NCI-H460 (cell line): ENCODE results near the gene CENPB. TPM values are rescaled to one million over a fixed set of nuclear protein-coding genes. Genes with fewer than 3 reads are reported as not detected.

Source experiments
- DNase-seq: peaks from one replicate; pipeline ENCODE4 v3.0.0-alpha.2; 2016; ENCODE audit warnings: low read depth; ENCODE audit errors: extremely low read depth
- total RNA-seq: library from RNA; depleted of rRNA; stranded (reverse); fragments of >200 nt; shearing (Covaris generic); gene quantifications from 2 replicates; pipeline ENCODE4 v1.2.3, GENCODE V29; 2014

Gene CENPB
- total RNA-seq, 1 experiment from 2014 or later = 53.1 TPM

- no peak for DNase-seq
Observed at GRCh38 chr20:3812975-3813847, 26.7 kb upstream of the CENPB start.

DNA sequence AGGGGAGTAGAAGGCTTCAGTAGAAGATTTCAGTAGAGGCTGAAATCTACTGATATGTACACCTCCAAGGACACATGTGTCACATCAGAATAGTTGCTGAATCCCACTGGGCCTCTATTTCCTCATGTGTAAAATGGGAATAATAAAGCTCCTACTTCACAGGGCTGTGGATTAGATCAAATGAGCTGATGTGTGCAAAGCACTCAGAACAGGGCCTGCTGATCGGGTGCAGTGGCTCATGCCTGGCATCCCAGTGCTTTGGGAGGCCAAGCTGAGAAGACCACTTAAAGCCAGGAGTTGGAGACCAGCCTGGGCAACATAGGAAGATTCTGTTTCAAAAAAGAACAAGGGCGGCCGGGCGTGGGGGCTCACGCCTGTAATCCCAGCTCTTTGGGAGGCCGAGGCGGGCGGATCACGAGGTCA lies 25.7 kb upstream of the CENPB start:
- DNase-seq = no peak

DNA sequence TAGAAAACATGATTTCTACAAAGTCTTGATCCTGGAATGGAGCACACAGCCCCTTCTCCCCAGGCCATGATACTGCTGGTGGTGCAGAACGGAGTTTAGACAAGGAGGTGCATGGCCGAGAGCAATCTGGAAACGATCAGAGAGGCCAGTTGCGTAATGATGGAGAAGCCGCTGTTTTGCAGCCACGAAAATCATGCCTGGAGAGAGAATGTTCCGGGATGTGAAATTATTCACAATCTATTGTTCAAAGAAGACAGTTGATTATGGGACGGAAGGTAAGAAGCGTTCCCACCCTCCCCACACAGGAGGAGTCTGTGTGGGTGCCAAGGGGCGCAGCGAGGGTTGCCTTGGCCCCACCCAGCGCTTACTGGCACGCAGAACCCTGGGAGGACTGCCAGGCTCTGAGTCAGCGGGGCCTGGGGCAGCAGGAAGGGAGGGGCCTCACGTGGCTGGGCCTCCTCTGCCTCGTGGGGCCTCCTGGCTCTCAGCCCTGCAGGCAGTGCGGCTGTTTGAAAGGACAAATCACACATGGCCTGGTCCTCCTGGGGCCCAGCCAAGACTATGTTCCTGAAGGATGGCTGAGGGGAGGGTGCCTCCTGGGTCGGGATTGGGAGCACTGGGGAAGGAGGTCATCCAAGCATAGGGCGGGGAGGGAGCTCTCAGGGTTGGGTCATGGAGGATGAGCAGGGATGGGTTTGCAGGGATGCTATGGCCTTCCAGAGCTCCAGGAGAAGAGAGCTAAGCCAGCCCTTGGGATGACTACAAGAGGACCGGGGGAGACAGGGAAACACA lies 25.1 kb upstream of the CENPB start:
- peak; percentile 97 for DNase-seq

DNA sequence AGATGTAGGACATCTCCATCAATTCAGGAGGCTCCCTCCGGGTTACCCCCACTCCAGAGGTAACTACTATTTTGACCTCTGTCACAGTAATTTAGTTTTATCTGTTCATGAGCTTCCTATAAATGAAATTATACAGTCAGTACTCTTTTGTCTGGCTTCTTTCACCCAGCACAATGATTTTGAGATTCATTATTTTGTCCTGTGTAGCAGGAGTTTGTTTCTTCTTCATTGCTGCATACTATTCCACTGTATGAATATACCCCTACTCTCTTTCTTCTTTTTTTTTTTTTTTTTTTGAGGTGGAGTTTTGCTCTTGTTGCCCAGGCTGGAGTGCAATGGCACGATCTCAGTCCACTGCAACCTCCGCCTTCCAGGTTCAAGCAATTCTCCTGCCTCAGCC lies 22.0 kb upstream of the CENPB start:
- DNase-seq = no peak

DNA sequence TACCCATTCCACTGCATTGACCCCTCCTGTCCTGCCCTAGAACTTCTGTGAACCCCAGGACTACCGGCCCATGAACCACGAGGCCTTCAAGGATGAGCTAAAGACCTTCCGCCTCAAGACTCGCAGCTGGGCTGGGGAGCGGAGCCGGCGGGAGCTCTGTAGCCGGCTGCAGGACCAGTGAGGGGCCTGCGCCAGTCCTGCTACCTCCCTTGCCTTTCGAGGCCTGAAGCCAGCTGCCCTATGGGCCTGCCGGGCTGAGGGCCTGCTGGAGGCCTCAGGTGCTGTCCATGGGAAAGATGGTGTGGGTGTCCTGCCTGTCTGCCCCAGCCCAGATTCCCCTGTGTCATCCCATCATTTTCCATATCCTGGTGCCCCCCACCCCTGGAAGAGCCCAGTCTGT lies 18.2 kb upstream of the CENPB start:
- no peak for DNase-seq

GRCh38 chr20:3804254-3804751 lies 17.8 kb upstream of the CENPB start:
- DNase-seq = no peak

DNA sequence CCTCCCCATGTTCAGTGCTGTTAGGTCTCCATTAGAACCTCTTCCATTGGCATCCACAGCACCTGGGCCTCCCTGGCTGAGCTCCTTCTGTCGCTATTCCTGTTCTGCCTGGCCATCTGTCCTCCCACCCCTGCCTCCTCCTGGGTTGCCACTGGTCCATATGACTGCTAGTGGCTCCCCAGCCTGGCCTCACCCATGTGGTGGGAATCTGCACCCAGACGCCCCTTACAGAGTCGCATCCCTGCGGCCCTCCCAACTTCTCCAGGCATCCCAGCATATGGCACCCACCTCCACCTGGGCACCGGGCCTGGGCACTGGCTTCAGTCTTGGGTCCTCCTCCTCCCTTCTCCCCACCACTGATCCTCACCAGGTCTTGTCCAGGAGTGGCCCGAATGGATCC lies 17.3 kb upstream of the CENPB start:
- DNase-seq = no peak

- DNase-seq = no peak
Observed at GRCh38 chr20:3803289-3803688, 16.7 kb upstream of the CENPB start.

- DNase-seq = no peak
Observed at GRCh38 chr20:3802524-3803239, 16.1 kb upstream of the CENPB start.

DNA sequence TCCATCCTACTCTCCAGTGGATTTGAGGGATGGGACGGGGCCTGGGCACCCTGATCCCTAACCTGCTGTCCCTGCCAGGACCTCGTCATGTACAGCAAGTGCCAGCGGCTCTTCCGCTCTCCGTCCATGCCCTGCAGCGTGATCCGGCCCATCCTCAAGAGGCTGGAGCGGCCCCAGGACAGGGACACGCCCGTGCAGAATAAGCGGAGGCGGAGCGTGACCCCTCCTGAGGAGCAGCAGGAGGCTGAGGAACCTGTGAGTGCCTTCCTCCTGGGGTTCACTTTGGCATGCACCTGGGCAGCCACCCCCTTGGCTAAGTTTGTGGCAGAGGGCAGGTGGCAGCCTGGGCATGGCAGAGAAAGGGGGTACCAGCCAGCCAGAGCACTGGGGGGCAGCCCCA lies 15.3 kb upstream of the CENPB start:
- no peak for DNase-seq

- DNase-seq = no peak
Observed at GRCh38 chr20:3801299-3801698, 14.8 kb upstream of the CENPB start.

GRCh38 chr20:3800878-3801260 lies 14.3 kb upstream of the CENPB start:
- DNase-seq = no peak

DNA sequence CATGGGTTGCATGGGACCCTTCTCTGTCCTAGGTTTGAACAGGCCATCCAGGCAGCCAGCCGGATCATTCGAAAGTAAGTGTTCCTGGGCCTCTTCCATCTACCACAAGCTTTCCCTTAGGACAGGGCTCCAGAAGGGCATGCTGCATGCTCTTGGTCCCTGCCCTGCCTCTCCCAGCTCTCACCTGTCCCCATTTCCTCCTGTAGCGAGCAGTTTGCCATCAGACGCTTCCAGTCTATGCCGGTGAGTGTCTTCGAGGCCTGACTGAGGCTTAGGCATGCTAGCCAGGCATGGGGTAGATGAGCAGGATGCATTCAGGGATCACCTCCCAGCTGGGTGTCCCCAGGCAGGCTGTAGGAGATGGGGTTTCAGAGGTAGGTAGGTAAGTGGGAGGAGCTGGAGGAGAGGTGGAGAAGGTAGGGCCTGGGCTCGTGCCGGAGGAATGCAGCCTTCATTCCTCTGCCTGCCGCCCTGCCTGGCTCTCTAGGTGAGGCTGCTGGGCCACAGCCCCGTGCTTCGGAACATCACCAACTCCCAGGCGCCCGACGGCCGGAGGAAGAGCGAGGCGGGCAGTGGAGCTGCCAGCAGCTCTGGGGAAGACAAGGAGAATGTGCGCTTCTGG lies 13.8 kb upstream of the CENPB start:
- DNase-seq = no peak

GRCh38 chr20:3798908-3799248 lies 12.3 kb upstream of the CENPB start:
- no peak for DNase-seq

DNA sequence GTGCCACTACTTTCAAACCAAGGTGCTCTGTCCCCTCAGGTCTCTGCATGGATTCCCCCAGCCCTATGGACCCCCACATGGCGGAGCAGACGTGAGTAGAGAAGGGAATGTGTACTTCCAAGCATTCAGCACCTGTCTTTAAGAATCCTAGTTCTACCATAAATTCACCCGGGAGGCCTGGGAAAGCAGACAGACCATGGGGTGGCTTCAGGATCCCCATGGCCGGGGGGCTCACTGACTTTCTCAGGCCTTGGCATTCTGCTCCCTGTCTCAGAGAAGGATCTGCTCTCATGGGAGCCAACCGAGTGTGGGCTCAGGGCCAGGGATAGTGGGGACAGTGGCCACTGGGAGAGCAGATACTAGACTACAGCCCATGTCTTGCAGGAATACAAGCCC lies 11.8 kb upstream of the CENPB start:
- no peak for DNase-seq

DNA sequence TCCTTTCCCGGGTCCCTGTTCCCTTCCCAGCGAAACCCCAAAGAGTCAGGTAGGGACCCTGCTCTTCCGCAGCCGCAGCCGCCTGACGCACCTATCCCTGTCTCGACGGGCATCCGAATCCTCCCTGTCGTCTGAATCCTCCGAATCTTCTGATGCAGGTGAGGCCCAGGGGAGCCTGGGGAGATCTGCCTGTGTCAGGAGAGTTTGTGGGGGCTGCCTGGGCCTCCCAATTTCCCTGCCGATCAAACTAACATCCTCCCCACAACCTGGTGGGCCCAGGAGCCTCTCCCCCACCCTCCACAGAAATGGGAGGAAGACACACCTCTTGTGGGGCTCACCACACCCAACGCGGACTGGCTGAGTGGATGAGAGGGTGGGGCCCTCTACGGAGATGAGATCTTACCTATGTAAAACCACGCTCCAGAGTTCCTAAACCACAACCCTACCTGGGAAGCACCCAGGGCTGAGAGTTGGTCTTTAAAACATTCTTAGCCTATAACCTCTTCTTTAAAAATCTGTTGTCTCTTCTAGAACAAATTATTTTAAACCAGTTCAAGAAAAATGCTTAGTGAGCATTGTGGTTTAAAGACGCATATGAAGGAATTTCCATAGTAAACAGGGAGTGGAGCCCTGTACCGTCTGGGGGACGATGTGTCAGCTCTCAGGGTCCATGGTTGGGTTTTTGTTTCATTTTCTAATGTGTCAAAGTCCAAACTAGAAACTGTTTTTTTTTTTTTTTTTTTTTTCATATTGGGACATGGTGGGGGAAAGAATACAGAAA lies 11.2 kb upstream of the CENPB start:
- no peak for DNase-seq

- no peak for DNase-seq
Observed at GRCh38 chr20:3797226-3797545, 10.6 kb upstream of the CENPB start.

GRCh38 chr20:3796477-3797225 lies 10.1 kb upstream of the CENPB start:
- no peak for DNase-seq
